CD4-positive, alpha-beta T cell treated with Interleukin-15 for 1 hour (primary cell): ENCODE data around the gene ATP11B.
"Not testable (repeated sequence)": the region's sequence is repeated elsewhere in the genome, so short reads cannot be mapped to it uniquely, and the experiment has no call there.

Source experiments
- DNase-seq: peaks from one replicate; pipeline ENCODE4 v3.0.0-alpha.2; 2020

Gene ATP11B

DNA sequence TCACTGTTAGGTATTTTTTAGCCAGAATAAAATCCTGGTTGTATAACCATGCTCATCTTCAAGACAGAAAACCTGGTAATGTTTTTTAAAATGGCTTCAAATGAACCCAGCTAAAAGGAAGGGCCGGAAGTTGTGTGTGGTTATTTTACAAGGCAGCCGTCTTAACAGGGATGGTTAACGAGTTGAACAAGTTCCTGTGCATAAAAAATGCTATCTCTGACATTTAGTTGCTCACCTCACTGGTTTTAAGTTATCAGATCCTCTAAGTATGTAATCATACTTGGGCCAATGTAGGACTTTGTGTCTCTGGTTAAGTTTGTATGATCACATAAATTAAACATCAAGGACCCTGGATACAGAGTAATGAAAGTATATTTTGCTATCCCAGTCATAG, 2.1 kb downstream of the ATP11B start:
- DNase-seq: peak; percentile 44

GRCh38 chr3:182796310-182796709, 3.0 kb downstream of the ATP11B start:
- DNase-seq: no peak

- DNase-seq: no peak
Measured at GRCh38 chr3:182797876-182798275, 4.6 kb downstream of the ATP11B start.

GRCh38 chr3:182799143-182799542, 5.8 kb downstream of the ATP11B start:
- DNase-seq: not testable (repeated sequence)

DNA sequence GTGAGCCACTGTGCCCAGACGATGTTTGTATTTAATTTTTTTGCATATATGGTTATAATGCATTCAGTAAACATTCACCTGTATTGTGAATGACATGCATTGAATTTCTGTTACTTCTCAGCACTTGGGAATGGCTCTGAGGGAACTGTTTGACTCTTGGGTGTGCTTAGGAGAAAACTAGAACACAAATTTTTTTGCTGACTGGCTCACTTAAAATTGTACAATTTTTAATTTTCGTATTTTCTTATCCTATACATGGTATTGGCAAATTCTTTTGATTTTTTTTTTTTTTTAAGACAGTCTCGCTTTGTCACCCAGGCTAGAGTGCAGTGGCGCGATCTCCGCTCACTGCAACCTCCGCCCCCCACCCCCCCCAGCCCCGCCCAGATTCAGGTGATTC, 7.2 kb downstream of the ATP11B start:
- DNase-seq: no peak

DNA sequence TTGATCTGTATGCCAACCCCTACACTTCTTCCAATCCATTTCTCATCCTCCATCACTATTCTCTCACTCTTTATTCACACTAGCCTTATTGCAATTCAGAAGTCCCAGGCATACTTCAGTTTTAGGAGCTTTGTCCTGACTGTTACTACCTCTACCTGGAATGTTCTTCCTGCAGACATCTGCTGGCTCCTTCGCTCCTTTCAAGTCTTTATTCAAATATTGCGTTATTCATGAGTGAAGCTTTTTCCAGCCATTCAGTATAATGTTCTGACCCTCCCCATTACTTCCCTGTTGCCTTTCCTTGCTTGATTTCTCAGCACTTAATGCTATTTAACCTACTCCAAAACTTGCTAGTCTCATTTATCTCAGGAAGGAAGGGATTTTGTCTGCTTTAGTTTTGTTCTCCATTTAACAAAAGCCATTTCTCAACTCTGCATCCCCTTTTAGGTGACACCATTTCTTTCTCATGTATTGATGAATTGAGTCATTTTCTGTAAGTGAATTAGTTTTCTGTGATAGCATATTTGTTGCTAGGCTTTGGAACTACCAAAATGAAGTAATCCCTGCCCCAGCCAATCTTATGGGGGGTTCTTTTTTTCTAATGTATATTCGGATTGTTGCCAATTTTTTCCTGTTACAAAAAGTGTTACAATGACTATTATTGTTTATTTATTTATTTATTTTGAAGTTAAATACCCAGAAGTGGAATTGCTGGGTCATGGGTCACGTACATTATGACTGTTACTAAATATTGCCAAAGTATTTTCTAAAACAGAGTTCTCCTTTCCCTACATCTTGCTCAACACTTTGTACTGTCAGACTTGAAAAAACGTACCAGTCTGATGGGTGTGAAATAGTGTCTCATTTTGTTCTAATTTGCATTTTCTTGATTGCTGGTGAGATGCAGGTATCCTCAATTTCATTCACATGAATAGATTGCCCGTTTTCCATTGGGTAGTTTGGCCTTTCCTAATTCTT, 9.4 kb downstream of the ATP11B start:
- no peak for DNase-seq

- no peak for DNase-seq
Measured at GRCh38 chr3:182803596-182803995, 10.3 kb downstream of the ATP11B start.

DNA sequence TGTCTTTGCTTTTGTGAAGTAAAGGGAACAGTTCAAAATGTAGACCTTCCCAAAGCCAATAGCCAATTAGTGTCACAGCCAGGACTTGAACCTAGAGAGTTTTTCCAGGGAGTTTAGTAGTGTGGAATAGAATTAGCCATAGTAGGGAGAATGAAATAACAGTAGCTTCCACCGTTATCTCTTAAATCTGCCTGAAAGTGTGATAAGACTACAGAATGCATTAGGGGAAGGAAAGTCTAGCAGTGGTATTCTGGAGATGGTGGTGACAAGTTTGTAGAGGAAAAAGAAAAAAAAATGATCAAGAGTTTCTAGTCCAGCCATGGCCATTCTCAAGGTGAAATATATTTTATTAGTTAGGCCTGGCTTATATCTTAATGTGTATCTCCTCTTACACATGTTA, 13.8 kb downstream of the ATP11B start:
- no peak for DNase-seq

DNA sequence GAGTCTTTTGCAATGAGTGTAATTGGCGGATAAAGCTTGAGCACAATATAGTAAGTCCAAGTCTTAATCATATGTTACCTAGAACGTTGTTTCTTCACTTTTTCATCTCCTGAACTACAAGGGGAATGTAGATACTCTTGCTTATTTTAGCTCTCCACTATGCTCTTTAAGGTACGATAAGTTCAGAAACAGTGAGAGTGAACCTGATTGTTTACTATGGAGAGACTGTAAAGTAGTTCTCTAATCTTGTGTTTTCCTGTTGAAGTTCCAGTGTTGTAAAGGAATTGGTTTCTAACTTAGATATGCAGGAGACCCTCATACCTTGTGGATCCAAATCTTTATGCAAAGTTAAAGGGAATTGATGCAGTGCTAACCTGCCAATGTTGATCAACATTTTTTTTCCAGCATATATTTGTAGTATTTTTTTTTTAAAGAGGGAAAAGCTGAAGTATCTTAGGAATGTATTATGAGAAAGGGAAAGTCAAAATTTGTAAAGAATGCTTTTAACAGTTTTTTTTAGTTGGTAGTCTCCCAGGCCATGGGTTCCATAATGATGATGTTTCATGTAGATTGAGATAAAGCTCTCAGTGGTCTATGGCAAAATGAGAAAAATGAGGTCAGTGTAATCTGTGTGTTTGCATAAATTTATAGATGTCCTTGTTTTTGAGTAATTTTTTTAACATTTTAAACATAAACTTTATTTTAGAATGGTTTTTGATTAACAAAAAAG, 14.9 kb downstream of the ATP11B start:
- DNase-seq: no peak

GRCh38 chr3:182809531-182809930, 16.2 kb downstream of the ATP11B start:
- no peak for DNase-seq

DNA sequence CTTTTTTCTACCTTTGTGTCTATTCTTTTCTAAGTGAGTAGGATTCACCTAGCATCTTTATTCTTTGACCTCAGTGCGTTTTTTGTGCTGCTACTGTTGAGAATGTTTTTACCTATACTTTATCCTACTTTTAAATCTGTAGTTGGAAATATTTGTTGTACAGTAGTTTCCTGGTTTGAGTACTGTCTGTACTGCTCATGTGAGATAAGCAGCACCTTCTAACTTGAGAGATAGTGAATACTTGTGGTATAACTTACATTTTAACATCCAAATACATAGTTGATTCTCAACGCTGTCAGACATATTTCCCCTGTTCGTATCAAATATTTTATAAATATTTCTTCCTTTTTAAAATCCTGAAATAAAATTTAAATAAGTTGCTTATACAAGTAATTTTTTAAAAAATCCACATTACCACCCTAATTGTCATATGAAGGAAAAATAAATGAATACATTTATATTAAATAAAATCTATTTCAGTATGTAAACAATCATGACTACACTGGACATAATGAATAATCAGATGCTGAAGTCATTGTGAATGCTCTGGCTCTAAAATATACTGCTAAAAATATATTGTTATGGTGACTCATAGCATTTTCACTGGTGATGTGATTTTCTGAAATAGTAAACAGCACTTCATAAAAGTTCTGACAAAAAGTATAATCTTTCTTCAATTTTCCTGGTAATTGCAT, 17.4 kb downstream of the ATP11B start:
- DNase-seq: no peak

DNA sequence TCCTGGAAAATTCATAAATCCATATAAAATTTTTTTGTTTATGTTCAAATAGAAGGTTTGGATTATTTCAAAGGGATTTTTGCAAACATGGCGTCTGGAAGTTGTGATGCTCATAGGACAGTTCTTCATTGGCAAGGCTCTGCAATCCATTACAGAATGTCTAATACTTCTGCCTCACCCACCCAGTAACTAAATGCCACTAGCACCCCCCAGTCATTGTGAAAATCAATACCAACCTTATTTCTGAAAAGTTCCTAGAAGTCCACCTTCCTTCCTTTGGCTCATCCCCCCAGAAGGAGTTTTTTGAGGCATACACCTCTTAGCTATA, 17.9 kb downstream of the ATP11B start:
- DNase-seq: no peak

- no peak for DNase-seq
Measured at GRCh38 chr3:182812123-182812522, 18.8 kb downstream of the ATP11B start.

GRCh38 chr3:182814419-182815062, 21.2 kb downstream of the ATP11B start:
- DNase-seq: no peak

DNA sequence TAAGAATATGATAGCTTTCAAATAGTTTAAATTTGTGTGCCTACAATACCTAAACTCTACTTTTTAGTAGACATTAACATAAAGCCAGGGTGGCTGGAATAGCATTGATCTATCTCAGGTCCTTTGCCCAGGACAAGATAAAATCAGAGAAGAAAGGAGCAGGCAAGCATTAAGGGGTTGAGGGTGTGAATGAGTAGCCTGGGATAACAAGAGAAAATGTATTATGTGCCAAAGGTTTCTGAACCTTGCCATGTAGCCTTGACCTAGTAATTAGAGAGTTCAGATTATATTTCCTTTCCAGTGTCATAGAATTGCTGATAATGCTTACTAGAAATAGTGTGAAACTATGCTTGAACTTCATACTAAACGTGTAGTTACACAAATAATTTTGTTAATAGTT, 22.9 kb downstream of the ATP11B start:
- DNase-seq: no peak

DNA sequence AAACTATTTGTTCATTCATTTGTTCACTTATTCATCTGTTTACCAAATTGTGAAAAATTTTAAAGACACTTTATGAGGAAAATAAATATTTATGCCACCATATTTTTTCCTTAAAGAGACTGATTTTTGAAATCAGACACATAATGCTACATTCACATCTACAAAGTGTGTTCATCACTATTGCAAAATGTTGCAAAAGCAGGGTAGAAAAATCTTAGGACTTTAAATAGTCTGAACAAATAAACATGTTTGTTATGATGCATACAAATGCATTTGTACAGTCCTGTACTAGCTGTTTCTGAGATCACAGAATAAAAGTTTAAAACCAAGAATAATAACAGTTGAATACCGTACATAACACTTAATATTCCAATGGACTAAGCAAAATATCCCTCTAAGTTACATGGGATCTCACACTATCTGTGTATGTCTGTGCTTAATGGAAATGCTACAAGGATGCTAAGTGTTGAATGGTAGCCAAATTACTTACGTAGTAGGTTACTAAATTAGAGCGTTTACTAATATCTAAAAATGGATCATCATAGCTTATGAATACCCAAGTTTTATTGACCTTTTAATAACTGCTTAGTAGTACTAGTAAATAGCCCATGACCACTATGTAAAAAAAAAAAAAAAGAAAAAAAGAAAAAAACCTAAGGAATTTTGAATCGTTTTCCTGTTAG, 25.1 kb downstream of the ATP11B start:
- no peak for DNase-seq

DNA sequence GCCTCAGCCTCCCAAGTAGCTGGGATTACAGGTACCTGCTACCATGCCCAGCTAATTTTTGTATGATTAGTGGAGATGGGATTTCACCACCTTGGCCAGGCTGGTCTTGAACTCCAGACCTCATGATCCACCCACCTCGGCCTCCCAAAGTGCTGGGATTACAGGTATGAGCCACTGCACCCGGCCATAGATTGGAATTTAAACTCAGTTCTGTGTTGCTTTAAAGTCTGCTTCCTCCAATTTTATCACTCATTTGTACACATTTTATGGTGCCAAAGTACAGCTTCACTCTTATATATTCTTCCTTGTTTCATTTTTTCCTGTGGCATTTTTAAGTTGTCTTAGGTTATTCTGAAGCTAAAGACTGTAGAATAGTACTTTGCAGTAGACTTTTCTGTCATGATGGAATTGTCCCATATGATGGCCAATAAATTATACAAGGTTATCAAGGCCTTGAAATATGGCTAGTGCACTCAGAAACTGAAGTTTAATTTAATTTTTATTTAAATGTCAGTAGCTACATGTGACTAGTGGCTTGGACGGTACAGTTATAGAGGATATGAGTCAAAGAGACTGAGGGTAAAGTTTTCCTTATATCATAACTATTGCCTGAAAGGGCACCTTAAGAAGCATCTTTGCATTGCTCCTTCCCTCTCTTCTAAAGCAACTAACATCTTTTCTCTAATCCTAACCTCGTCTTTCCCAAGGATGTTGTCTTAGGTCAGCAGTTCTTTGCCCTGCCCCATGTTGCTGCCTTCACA, 28.1 kb downstream of the ATP11B start:
- DNase-seq: no peak

- DNase-seq: not testable (repeated sequence)
Measured at GRCh38 chr3:182822260-182822659, 29.0 kb downstream of the ATP11B start.

DNA sequence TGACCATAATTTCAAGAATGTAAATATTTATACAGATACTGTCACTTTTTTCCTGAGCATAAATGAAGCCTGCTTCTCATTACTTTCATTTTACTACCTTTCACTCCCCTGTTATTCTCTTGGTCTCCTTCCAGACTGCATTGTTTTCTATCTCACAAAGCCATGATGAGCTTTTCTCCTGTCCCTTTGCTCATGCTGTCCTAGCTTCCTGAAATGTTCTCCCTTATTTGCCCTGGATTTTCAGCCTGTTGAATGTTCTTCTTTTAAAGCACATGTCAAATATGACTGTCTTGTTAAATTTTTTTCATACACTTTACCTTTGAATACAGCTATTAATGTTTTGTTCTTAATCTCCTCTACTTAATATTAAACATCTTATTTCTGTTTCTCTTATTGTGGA, 31.7 kb downstream of the ATP11B start:
- no peak for DNase-seq

DNA sequence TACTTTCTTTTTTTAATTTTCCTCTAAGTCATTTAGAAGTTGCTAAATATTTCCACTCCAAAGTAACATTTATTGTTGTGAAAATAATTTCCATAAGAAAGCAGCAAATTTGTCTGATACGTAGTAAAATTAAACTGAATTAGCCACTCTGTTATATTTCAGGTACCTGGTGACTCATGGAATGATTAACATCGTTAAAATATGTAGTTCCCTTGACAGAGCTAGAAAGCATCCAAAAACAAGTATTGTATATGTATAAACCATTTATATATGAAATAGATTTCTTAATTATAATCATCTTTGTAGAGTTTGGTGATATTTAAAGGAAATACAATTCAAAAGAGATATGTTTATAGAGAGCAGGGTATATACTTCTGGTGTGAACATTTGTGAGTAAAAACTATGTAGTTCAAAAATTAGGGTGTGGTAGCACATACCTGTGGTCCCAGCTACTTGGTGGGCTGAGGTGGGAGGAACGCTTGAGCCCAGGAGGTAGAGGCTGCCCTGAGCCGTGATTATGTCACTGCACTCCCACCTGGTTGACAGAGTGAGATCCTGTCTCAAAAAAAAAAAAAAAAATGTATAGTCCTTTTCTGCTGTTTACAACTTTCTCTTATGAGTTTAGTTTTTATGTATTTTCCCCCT, 36.6 kb downstream of the ATP11B start:
- DNase-seq: no peak

DNA sequence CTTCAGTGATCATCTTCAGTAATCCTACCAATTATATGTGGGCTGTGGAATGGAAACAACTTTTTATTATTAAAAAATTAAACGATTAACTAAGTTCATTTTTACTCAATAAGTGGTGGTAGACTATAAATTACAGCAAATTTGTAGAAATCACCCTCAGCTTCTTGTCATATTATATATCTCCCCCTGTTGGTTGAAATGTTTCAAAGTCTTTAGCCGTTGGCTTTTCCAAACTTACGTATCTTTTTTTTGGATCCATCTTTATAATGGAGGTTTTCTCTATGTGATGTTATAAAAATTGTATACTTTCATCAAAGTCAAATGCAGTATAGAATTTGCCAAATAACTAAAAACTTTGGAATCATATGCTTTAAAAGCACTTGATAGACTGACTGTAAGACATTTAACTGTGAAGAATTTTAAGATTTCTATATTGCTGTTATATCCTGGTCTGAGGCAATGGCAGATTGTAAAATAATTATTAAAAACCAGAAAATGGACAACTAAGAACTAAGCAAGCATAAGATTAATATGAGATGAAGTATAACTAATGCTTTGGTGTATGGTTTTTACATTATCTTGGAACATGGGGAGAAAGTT, 44.7 kb downstream of the ATP11B start:
- no peak for DNase-seq
